ENCODE measurements around the gene AQP10. TPM values are rescaled to one million over a fixed set of nuclear protein-coding genes. Genes with fewer than 3 reads are reported as not detected.

AQP10 gene
- total and polyA plus RNA-seq, 2 donors from 2014 or later = not detected

GRCh38 chr1:154290921-154291320 is 30.0 kb upstream of the AQP10 start:
- H3K4me3 ChIP-seq (ENCODE audit: low read length in 3 of 3) = no peak overlapping the region
- H3K27me3 ChIP-seq (ENCODE audit: control insufficient read depth, insufficient read depth, low read length) = no peaks in the 10 kb centered on the region
- no peaks in the 10 kb centered on the region for H3K4me1 ChIP-seq (ENCODE audit: control insufficient read depth in 2 of 3, insufficient read depth in 2 of 3, low read depth in 1 of 3, low read length in 3 of 3)
- FAIRE-seq = no peak
- no peak overlapping the region for H3K27ac ChIP-seq (ENCODE audit: low read depth in 2 of 2, low read length in 2 of 2)
- DNase-seq = no peak
- intact Hi-C loops (cut with DNase I) = no loop called here
- no peaks in the 10 kb centered on the region for H3K36me3 ChIP-seq (ENCODE audit: control insufficient read depth in 2 of 3, insufficient read depth in 3 of 3, low read length in 3 of 3)
- no peak overlapping the region for H3K9ac ChIP-seq (ENCODE audit: low read length in 3 of 3)
- peaks cover 0 to 6% (median 0%) of the 10 kb centered on the region in 3 donors for H3K9me3 ChIP-seq (ENCODE audit: control insufficient read depth in 2 of 3, insufficient read depth in 1 of 3, low read length in 3 of 3)
- no peak for TF ChIP-seq CTCF (IDR thresholded peaks at IDR 0.05; ENCODE audit: borderline replicate concordance, extremely low read depth, insufficient read depth)

- TF ChIP-seq CTCF (IDR thresholded peaks at IDR 0.05; ENCODE audit: borderline replicate concordance, extremely low read depth, insufficient read depth) = no peak
- Histone ChIP-seq H3K4me3 (ENCODE audit: low read length in 3 of 3) (no peak overlapping the region), H3K27me3 (ENCODE audit: control insufficient read depth, insufficient read depth, low read length) (no peaks in the 10 kb centered on the region), H3K4me1 (ENCODE audit: control insufficient read depth in 2 of 3, insufficient read depth in 2 of 3, low read depth in 1 of 3, low read length in 3 of 3) (no peaks in the 10 kb centered on the region), H3K9me3 (ENCODE audit: control insufficient read depth in 2 of 3, insufficient read depth in 1 of 3, low read length in 3 of 3) (peaks cover 0 to 6% (median 0%) of the 10 kb centered on the region in 3 donors), H3K27ac (ENCODE audit: low read depth in 2 of 2, low read length in 2 of 2) (no peak overlapping the region), H3K36me3 (ENCODE audit: control insufficient read depth in 2 of 3, insufficient read depth in 3 of 3, low read length in 3 of 3) (no peaks in the 10 kb centered on the region), H3K9ac (ENCODE audit: low read length in 3 of 3) (no peak overlapping the region)
- intact Hi-C loops (cut with DNase I) = no loop called here
- no peak for DNase-seq
- no peak for FAIRE-seq
Observed at GRCh38 chr1:154295408-154296235, 25.3 kb upstream of the AQP10 start.

DNA sequence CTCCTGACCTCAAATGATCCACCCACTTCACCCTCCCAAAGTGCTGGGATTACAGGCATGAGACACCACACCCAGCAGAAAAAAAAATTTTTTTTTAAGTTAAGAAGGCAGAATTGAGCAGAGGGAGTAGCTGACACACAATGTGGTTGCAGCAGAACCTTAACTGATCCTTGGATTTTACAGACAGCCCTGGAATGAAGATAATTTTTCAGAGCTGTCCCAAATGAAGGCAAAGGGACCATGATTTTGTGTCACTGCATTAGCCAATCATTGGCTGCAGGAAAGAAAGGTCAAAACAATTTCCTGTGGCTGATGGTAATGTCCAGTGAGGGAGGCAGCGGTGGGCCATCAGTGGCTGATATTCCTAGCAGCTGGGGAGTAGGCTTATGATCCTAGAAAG is 19.3 kb upstream of the AQP10 start:
- DNase-seq (no peak), FAIRE-seq (no peak)
- intact Hi-C loops (cut with DNase I) = no loop called here
- no peak for TF ChIP-seq CTCF (IDR thresholded peaks at IDR 0.05; ENCODE audit: borderline replicate concordance, extremely low read depth, insufficient read depth)
- H3K9ac ChIP-seq (ENCODE audit: low read length in 3 of 3) = no peak overlapping the region
- no peaks in the 10 kb centered on the region for H3K36me3 ChIP-seq (ENCODE audit: control insufficient read depth in 2 of 3, insufficient read depth in 3 of 3, low read length in 3 of 3)
- H3K27me3 ChIP-seq (ENCODE audit: control insufficient read depth, insufficient read depth, low read length) = no peaks in the 10 kb centered on the region
- no peak overlapping the region for H3K4me3 ChIP-seq (ENCODE audit: low read length in 3 of 3)
- H3K27ac ChIP-seq (ENCODE audit: low read depth in 2 of 2, low read length in 2 of 2) = no peak overlapping the region
- H3K4me1 ChIP-seq (ENCODE audit: control insufficient read depth in 2 of 3, insufficient read depth in 2 of 3, low read depth in 1 of 3, low read length in 3 of 3) = no peaks in the 10 kb centered on the region
- no peaks in the 10 kb centered on the region for H3K9me3 ChIP-seq (ENCODE audit: control insufficient read depth in 2 of 3, insufficient read depth in 1 of 3, low read length in 3 of 3)
